ENCODE data around the gene HLCS.

Gene HLCS

DNA sequence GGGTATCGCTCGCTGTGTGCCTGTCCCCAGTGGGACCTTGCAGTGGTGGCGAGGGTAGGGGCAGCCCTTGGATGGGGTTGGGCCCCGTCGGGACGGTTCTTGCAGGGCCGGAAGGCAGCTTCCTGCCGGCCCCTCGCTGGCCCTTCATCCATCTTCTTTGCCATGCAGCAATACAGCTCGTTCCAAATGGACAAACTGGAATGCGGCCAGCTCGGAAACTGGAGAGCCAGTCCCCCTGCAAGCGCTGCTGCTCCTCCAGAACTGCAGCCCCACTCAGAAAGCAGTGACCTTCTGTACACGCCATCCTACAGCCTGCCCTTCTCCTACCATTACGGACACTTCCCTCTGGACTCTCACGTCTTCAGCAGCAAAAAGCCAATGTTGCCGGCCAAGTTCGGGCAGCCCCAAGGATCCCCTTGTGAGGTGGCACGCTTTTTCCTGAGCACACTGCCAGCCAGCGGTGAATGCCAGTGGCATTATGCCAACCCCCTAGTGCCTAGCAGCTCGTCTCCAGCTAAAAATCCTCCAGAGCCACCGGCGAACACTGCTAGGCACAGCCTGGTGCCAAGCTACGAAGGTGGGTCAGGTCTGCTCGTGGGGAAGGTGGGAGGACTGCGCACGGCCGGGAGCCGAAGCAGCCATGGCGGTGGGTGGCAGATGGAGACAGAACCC lies 221.8 kb downstream of the HLCS start:
- Histone ChIP-seq H3K4me1 (ENCODE audit: insufficient read depth, low read length) (peaks cover 12% of the 10 kb centered on the region), H3K27me3 (ENCODE audit: insufficient read depth, low read length) (no peaks in the 10 kb centered on the region), H3K9me3 (ENCODE audit: low read length) (no peaks in the 10 kb centered on the region), H2AFZ (ENCODE audit: low read depth, low read length) (no peak overlapping the region), H3K36me3 (ENCODE audit: insufficient read depth, low read length) (no peaks in the 10 kb centered on the region), H3K4me3 (ENCODE audit: low read length) (no peak overlapping the region)

DNA sequence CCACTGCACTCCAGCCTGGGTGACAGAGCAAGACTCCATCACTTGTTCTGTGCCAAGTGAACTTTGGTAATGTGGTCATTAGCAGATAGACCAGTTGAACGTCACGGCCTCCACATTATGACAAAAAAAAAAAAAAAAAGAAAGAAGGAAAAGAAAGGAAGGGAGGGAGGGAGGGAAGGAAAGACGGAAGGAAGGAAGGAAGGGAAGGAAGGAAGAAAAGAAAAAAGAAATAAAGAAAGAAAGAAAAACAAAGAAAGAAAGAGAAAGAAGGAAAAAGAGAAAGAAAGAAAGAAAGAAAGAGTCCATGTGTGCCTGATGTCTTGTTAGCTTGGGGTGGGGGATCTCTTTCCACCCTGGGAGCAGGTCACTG lies 222.3 kb downstream of the HLCS start:
- Histone ChIP-seq H2AFZ (ENCODE audit: low read depth, low read length) (no peak overlapping the region), H3K9me3 (ENCODE audit: low read length) (no peaks in the 10 kb centered on the region), H3K27me3 (ENCODE audit: insufficient read depth, low read length) (no peaks in the 10 kb centered on the region), H3K36me3 (ENCODE audit: insufficient read depth, low read length) (no peaks in the 10 kb centered on the region), H3K4me3 (ENCODE audit: low read length) (no peak overlapping the region), H3K4me1 (ENCODE audit: insufficient read depth, low read length) (peaks cover 6% of the 10 kb centered on the region)

DNA sequence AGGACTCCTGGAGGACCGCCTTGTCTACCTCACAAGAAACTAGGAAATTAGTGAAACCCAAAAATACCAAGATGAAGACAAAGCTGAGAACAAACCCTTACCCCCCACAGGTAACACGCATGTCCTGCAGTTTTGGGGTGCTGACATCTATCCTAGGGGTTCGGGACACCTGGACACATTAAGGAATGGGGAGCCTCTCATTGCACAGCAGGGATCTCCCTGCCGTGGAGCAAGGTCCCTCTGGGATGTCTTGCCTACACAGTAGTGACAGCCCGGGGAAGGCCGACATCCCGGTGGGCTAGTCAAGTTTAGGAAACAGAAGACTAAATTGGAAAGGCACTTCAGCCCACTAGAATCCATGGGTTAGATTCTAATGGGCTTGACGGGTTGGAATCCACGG lies 223.0 kb downstream of the HLCS start:
- H3K9me3 ChIP-seq (ENCODE audit: low read length): no peaks in the 10 kb centered on the region
- H3K4me1 ChIP-seq (ENCODE audit: insufficient read depth, low read length): peaks cover 4% of the 10 kb centered on the region
- no peaks in the 10 kb centered on the region for H3K36me3 ChIP-seq (ENCODE audit: insufficient read depth, low read length)
- no peak overlapping the region for H2AFZ ChIP-seq (ENCODE audit: low read depth, low read length)
- no peak overlapping the region for H3K4me3 ChIP-seq (ENCODE audit: low read length)
- no peaks in the 10 kb centered on the region for H3K27me3 ChIP-seq (ENCODE audit: insufficient read depth, low read length)

DNA sequence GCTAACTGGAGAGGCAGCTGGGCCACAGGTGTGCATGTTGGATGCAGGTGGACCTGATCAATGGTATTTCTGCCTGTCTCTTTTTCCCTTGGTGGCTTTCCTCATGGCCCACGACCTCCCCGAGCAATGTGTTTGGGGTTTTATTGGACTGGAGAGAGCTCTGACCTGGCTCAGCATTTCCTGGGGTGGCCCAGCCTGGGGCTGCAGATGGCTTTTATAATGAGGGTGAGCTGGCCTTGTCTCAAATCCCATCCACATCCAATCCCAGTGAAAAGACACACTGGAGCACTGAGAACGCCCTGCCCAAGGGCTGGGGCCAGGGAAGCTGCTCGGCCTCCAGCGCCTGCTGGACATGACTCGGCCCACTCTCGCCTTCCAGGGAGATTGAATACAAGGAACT lies 223.5 kb downstream of the HLCS start:
- no peaks in the 10 kb centered on the region for H3K27me3 ChIP-seq (ENCODE audit: insufficient read depth, low read length)
- no peak overlapping the region for H3K4me3 ChIP-seq (ENCODE audit: low read length)
- no peak overlapping the region for H2AFZ ChIP-seq (ENCODE audit: low read depth, low read length)
- no peaks in the 10 kb centered on the region for H3K36me3 ChIP-seq (ENCODE audit: insufficient read depth, low read length)
- no peaks in the 10 kb centered on the region for H3K9me3 ChIP-seq (ENCODE audit: low read length)
- peaks cover 4% of the 10 kb centered on the region for H3K4me1 ChIP-seq (ENCODE audit: insufficient read depth, low read length)

DNA sequence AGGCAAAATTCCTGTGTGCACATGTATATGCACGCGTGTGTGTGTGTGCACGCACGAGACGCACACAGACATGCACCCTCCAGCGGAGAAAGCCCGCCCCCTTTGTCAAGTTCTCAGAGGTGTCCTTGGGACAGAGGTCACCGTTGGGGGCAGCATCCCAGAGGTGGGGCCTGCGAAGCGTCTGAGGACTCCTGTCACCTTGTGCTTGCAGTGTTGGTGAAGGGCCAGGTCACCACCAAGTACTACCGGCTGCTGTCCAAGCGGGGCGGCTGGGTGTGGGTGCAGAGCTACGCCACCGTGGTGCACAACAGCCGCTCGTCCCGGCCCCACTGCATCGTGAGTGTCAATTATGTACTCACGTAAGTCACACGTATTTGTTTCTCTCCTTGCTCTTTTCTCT lies 225.0 kb downstream of the HLCS start:
- no peaks in the 10 kb centered on the region for H3K36me3 ChIP-seq (ENCODE audit: insufficient read depth, low read length)
- H3K4me1 ChIP-seq (ENCODE audit: insufficient read depth, low read length): peaks cover 4% of the 10 kb centered on the region
- H2AFZ ChIP-seq (ENCODE audit: low read depth, low read length): no peak overlapping the region
- H3K4me3 ChIP-seq (ENCODE audit: low read length): no peak overlapping the region
- no peaks in the 10 kb centered on the region for H3K9me3 ChIP-seq (ENCODE audit: low read length)
- H3K27me3 ChIP-seq (ENCODE audit: insufficient read depth, low read length): no peaks in the 10 kb centered on the region

DNA sequence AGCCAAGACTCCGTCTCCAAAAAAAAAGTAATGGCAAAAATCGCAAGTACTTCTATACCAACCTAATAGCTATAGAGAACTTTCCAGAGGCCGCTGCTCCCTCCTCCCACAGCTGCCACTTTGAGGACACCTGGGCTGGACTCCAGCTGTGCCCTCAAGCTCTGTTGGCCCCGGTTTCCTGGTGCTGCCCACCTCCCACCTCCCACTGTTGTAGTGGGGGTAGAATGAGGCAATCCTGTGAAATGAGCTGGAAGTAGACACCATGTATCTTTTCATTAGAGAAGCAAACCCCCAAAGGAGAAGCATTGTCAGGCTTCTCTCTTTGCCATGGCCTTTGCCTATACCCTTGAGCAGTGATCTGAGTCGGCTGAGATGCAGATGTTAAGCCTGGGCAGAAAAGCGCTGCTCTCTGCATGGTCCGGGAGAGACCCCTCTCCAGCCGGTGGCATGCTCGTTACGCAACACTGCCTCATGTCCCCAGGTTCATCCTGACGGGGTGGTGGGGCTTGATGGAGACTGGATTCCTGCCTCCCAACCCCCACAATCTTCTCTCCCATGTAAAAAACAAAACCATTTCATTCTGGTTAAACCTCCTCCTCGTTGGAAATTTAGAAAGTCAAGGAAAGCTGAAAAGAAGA lies 227.9 kb downstream of the HLCS start:
- Histone ChIP-seq H3K4me3 (ENCODE audit: low read length) (no peak overlapping the region), H3K27me3 (ENCODE audit: insufficient read depth, low read length) (no peaks in the 10 kb centered on the region), H3K4me1 (ENCODE audit: insufficient read depth, low read length) (peaks cover 8% of the 10 kb centered on the region), H3K36me3 (ENCODE audit: insufficient read depth, low read length) (no peaks in the 10 kb centered on the region), H3K9me3 (ENCODE audit: low read length) (no peaks in the 10 kb centered on the region), H2AFZ (ENCODE audit: low read depth, low read length) (no peak overlapping the region)

DNA sequence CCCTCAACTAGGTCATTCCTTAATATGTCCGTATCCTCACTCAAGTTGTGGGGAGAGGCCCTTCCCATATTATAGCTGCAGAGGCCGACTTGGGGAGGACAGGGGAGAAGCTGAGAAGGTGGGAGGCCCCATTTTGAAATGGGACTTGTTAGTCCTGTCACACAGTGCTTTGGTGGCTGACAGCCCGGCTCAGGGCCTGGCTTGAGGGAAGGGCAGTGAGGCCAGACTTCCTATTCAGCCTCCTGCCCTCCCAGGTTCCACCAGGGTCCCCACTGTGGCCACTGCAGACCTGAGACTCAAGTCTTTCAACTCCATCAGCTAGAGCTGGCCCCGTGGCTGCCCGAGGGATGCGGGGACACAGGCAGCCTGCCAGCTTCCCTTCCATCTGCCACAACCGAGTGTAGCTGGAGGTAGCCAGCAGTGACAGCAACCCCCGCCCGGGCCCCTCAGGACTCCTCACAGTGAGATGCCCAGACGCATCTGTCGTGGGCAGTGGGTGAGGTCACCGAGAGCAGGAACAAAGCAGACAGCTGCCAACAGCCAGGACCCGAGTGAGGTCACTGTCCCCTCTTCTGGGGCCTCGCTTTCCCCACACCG lies 230.6 kb downstream of the HLCS start:
- no peaks in the 10 kb centered on the region for H3K27me3 ChIP-seq (ENCODE audit: insufficient read depth, low read length)
- peaks cover 4% of the 10 kb centered on the region for H3K9me3 ChIP-seq (ENCODE audit: low read length)
- no peaks in the 10 kb centered on the region for H3K36me3 ChIP-seq (ENCODE audit: insufficient read depth, low read length)
- no peak overlapping the region for H2AFZ ChIP-seq (ENCODE audit: low read depth, low read length)
- peaks cover 3% of the 10 kb centered on the region for H3K4me1 ChIP-seq (ENCODE audit: insufficient read depth, low read length)
- H3K4me3 ChIP-seq (ENCODE audit: low read length): no peak overlapping the region

DNA sequence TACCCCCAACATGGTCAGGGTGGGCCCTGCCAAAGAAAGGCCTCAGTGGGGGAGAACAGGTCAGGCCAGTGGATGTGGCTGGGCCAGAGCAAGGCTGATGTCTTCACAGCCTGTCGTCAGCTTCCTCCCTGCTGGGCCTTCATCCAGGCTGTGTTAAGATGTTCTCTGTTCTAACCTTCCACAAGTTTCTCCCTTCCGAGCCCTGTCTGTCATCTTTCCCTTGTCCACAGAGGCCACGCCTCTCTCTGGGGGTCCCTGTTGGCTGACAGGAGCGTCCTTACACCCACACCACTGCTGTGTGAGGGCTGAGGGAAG lies 231.3 kb downstream of the HLCS start:
- Histone ChIP-seq H3K4me1 (ENCODE audit: insufficient read depth, low read length) (peaks cover 3% of the 10 kb centered on the region), H3K9me3 (ENCODE audit: low read length) (peaks cover 4% of the 10 kb centered on the region), H3K4me3 (ENCODE audit: low read length) (no peak overlapping the region), H3K36me3 (ENCODE audit: insufficient read depth, low read length) (no peaks in the 10 kb centered on the region), H3K27me3 (ENCODE audit: insufficient read depth, low read length) (no peaks in the 10 kb centered on the region), H2AFZ (ENCODE audit: low read depth, low read length) (no peak overlapping the region)

DNA sequence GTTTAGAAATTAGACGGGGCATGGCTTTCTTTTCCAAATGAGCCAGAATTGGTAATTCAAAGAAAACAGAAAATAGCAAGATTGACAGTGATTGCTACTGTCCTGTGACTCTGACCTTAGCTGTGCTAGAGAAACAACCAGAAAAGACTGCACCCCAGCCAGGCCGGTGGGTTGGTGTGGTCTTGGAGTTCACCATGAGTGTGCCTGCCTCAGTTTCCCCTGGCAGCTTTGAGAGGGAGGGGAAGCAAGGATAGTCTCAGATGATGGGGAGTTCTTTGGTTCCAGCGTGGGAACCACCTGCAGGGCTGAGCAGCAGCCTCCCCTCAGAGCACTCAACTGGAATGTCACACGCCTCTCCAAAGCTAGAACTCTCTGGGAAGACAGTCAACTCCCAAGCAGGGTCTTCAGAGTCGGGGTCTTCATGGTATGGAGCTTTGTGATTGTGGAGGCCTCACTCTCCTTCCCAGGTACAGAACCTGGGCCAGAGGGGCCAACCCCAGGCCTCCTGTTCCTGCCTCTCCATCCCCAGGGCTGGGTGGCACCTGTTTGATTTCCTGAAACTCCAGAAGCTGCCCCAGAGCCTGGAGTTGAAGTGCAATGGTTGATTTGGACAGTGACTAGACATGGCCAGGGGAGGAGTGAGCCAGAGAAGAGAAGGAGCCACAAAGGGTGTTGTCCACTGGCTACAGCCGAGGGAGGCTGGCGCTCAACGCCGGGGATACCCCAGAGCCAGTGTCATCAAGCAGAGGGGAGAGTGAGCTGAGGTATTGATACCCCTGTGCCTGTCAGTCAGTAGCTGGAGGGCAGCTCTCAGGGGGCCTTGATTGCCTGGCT lies 231.9 kb downstream of the HLCS start:
- Histone ChIP-seq H2AFZ (ENCODE audit: low read depth, low read length) (no peak overlapping the region), H3K4me3 (ENCODE audit: low read length) (no peak overlapping the region), H3K36me3 (ENCODE audit: insufficient read depth, low read length) (no peaks in the 10 kb centered on the region), H3K9me3 (ENCODE audit: low read length) (peaks cover 4% of the 10 kb centered on the region), H3K4me1 (ENCODE audit: insufficient read depth, low read length) (peaks cover 3% of the 10 kb centered on the region), H3K27me3 (ENCODE audit: insufficient read depth, low read length) (peaks cover 3% of the 10 kb centered on the region)

DNA sequence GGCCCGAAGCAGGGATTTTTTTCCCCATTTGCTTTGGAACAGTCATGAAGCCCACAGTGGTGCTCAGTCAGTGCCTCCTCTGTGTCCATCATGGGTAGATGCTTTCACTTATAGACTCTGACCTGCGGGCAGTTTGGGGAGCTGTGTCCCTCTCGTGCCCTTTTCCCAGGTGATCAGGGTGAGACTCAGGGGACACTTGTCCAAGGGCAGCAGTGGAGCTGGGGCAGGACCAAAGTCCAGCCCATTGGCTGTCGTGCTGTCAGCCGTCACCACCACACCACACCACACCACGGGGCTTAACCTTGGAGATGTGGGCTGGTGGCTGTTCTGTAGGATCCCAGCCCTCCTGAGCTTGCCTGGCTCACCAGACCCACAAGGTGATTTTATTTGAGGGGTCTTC lies 232.6 kb downstream of the HLCS start:
- H3K4me1 ChIP-seq (ENCODE audit: insufficient read depth, low read length): peaks cover 3% of the 10 kb centered on the region
- H3K4me3 ChIP-seq (ENCODE audit: low read length): no peak overlapping the region
- H3K9me3 ChIP-seq (ENCODE audit: low read length): peaks cover 4% of the 10 kb centered on the region
- H3K36me3 ChIP-seq (ENCODE audit: insufficient read depth, low read length): no peaks in the 10 kb centered on the region
- H3K27me3 ChIP-seq (ENCODE audit: insufficient read depth, low read length): peaks cover 4% of the 10 kb centered on the region
- no peak overlapping the region for H2AFZ ChIP-seq (ENCODE audit: low read depth, low read length)

DNA sequence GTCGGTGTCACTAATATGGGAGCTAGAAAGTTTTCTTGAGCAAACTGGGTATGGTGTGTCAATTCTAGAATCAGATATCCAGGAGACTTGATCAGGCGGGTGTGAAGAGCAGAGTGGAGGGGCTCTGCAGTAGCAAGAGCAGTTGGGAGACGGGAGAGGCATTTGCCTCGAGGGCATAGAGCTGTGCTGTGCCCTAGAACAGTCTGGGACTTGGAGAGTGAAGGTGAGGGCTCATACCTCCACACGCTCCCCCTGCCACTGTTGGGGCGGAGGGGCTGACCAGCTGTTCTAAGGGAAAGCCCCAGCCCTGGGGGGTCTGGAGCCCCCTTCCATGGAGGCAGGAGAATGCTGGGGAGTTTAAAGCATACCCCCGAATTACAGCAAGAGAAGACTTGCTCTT lies 233.7 kb downstream of the HLCS start:
- peaks cover 4% of the 10 kb centered on the region for H3K27me3 ChIP-seq (ENCODE audit: insufficient read depth, low read length)
- H3K36me3 ChIP-seq (ENCODE audit: insufficient read depth, low read length): no peaks in the 10 kb centered on the region
- no peak overlapping the region for H3K4me3 ChIP-seq (ENCODE audit: low read length)
- peaks cover 4% of the 10 kb centered on the region for H3K9me3 ChIP-seq (ENCODE audit: low read length)
- no peak overlapping the region for H2AFZ ChIP-seq (ENCODE audit: low read depth, low read length)
- H3K4me1 ChIP-seq (ENCODE audit: insufficient read depth, low read length): peaks cover 3% of the 10 kb centered on the region

DNA sequence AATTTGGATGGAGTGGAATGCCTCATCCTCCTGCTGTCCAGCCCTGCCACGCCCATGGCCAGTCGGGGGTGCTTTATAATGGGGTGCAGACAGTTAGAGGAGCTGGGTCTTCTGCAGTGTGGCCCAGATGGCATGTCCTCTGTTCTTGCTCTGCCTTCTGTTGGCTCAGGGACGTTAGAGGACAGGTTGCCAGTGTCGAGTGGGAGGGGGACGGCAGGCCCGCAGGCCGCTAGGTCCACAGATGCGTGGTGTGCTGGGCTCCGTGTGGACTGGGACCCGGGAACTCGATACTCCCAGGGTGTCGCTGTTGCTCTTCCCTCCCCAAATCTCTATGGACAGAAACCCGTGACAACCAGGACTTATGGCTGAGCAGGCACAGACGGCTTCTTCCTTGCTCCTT lies 234.3 kb downstream of the HLCS start:
- Histone ChIP-seq H3K4me1 (ENCODE audit: insufficient read depth, low read length) (peaks cover 3% of the 10 kb centered on the region), H3K4me3 (ENCODE audit: low read length) (no peak overlapping the region), H3K9me3 (ENCODE audit: low read length) (peaks cover 4% of the 10 kb centered on the region), H3K27me3 (ENCODE audit: insufficient read depth, low read length) (peaks cover 4% of the 10 kb centered on the region), H2AFZ (ENCODE audit: low read depth, low read length) (no peak overlapping the region), H3K36me3 (ENCODE audit: insufficient read depth, low read length) (no peaks in the 10 kb centered on the region)

All from neuron (in vitro differentiated cells).